B cell (primary cell): ENCODE data around the gene BCL11A. TPM values are rescaled to one million over a fixed set of nuclear protein-coding genes. Genes with fewer than 3 reads are reported as not detected.

ENCODE experiments used
- ATAC-seq: fragments of 200-7000 bp; cut with Tn5 transposase; one replicate; pipeline ENCODE4 v1.10.0; 2021; ENCODE audit warnings: low read depth, mild to moderate bottlenecking, moderate number of reproducible peaks, moderate library complexity
- CTCF ChIA-PET: fragments of 350-600 bp; sonication (Branson Sonifier 250); formaldehyde crosslinking; loops from one replicate; lab custom pipeline; 2021; ENCODE audit warnings: antibody characterized with exemption, inconsistent platforms; lab: Charles Lee
- POLR2A ChIA-PET: fragments of 350-600 bp; sonication (Branson Sonifier 250); formaldehyde crosslinking; loops from one replicate; lab custom pipeline; 2021; ENCODE audit warnings: antibody characterized with exemption; lab: Charles Lee
- DNase-seq: peaks from one replicate; pipeline ENCODE4 v3.0.0; 2013
- H2AFZ ChIP-seq: 2 replicates; pipeline ENCODE4 v1.6.1; 2012; ENCODE audit warnings: mild to moderate bottlenecking, low read depth, low read length; ENCODE audit not compliant: insufficient read depth, poor library complexity, severe bottlenecking
- H3K27ac ChIP-seq, 2 donors: 1 replicate in 1 of 2; 2 replicates in 1 of 2; pipeline ENCODE4 v1.5.1; 2012 to 2013; ENCODE audit warnings: low read length in 2 of 2, mild to moderate bottlenecking in 2 of 2, moderate library complexity in 1 of 2
- H3K27me3 ChIP-seq, 4 experiments: fragments of 200-600 bp in 1 of 4; sonication (generic) in 1 of 4; replicated peaks in 1 of 4; 1 replicate in 2 of 4; 2 replicates in 2 of 4; pipeline versions ENCODE4 v1.6.1 to v1.7.0; 2013 to 2016; ENCODE audit warnings: low read length in 3 of 4, mild to moderate bottlenecking in 2 of 4, mixed read lengths in 1 of 4, moderate library complexity in 1 of 4; ENCODE audit not compliant: insufficient read depth in 4 of 4, control insufficient read depth in 3 of 4; ENCODE audit errors: control extremely low read depth in 1 of 4
- H3K36me3 ChIP-seq, 2 experiments: replicated peaks in 1 of 2; 1 replicate in 1 of 2; 2 replicates in 1 of 2; pipeline versions ENCODE4 v1.6.1 to v1.7.1; 2013; ENCODE audit warnings: low read length in 1 of 2; ENCODE audit not compliant: insufficient read depth in 2 of 2, control insufficient read depth in 1 of 2; ENCODE audit errors: control extremely low read depth in 1 of 2, extremely low read depth in 1 of 2
- H3K4me1 ChIP-seq, 2 donors: fragments of 200-600 bp in 1 of 2; sonication (generic) in 1 of 2; 1 replicate in 1 of 2; 2 replicates in 1 of 2; pipeline versions ENCODE4 v1.5.1 to v1.6.1; 2013 to 2017; ENCODE audit warnings: low read length in 2 of 2; ENCODE audit not compliant: control insufficient read depth in 2 of 2, insufficient read depth in 2 of 2
- H3K4me2 ChIP-seq: replicated peaks from 2 replicates; pipeline ENCODE3; 2012; ENCODE audit warnings: mild to moderate bottlenecking, low read depth, low read length; ENCODE audit not compliant: poor library complexity, severe bottlenecking
- H3K4me3 ChIP-seq, 5 experiments: fragments of 200-600 bp in 1 of 5; sonication (generic) in 1 of 5; 1 replicate in 3 of 5; 2 replicates in 2 of 5; pipeline versions ENCODE4 v1.5.1 to v1.7.0; 2011 to 2016; ENCODE audit warnings: low read length in 4 of 5, mild to moderate bottlenecking in 4 of 5, low read depth in 2 of 5, control low read depth in 1 of 5, moderate library complexity in 1 of 5; ENCODE audit not compliant: insufficient read depth in 1 of 5; ENCODE audit errors: control extremely low read depth in 1 of 5, extremely low read depth in 1 of 5
- H3K79me2 ChIP-seq: fragments of 200-600 bp; sonication (generic); one replicate; pipeline ENCODE4 v1.6.0; 2016; ENCODE audit warnings: low read length; ENCODE audit not compliant: control insufficient read depth, insufficient read depth
- H3K9ac ChIP-seq: fragments of 200-600 bp; sonication (generic); 2 replicates; pipeline ENCODE4 v1.6.1; 2017; ENCODE audit warnings: mild to moderate bottlenecking, low read length, moderate library complexity
- H3K9me3 ChIP-seq, 3 donors: one replicate each; pipeline versions ENCODE4 v1.6.1 to v1.7.1; 2013; ENCODE audit warnings: low read length in 2 of 3; ENCODE audit not compliant: control insufficient read depth in 2 of 3, insufficient read depth in 1 of 3; ENCODE audit errors: control extremely low read depth in 1 of 3
- H4K20me1 ChIP-seq: 2 replicates; pipeline ENCODE4 v1.6.0; 2012; ENCODE audit warnings: mild to moderate bottlenecking, low read length; ENCODE audit not compliant: insufficient read depth, control insufficient read depth, poor library complexity, severe bottlenecking
- H3K27ac Mint-ChIP-seq: one replicate; pipeline ENCODE4 v1.8.0; 2021; ENCODE audit warnings: mixed read lengths
- H3K27me3 Mint-ChIP-seq: one replicate; pipeline ENCODE4 v1.8.0; 2021; ENCODE audit warnings: mixed read lengths
- H3K4me1 Mint-ChIP-seq: one replicate; pipeline ENCODE4 v1.8.0; 2021; ENCODE audit warnings: mixed read lengths
- H3K4me3 Mint-ChIP-seq: one replicate; pipeline ENCODE4 v1.8.0; 2021; ENCODE audit warnings: mixed read lengths
- H3K9me3 Mint-ChIP-seq: one replicate; pipeline ENCODE4 v1.8.0; 2022; ENCODE audit warnings: mixed read lengths; ENCODE audit not compliant: insufficient read depth
- CTCF ChIP-seq: fragments of 200-600 bp; IDR thresholded peaks from one replicate; pipeline ENCODE4 v1.8.0; 2022; ENCODE audit warnings: antibody characterized with exemption, mild to moderate bottlenecking
- EZH2 ChIP-seq: IDR thresholded peaks from 2 replicates; pipeline ENCODE4 v1.6.1; 2012; ENCODE audit warnings: borderline replicate concordance, low read depth, mild to moderate bottlenecking, moderate library complexity, low read length; ENCODE audit not compliant: insufficient read depth, poor library complexity, severe bottlenecking
- WGBS: methylation state at CpG from one replicate; pipeline ENCODE4 v1.1.5; 2013; ENCODE audit warnings: missing lambda C conversion rate; ENCODE audit not compliant: insufficient coverage; 5-methylcytosine and 5-hydroxymethylcytosine counted together
- intact Hi-C: fragments of 100-400 bp; cut with micrococcal nuclease; formaldehyde crosslinking; loops from one replicate; pipeline ENCODE4 v1.10.0; 2022
- polyA plus RNA-seq: library from polyadenylated mRNA; depleted of rRNA; stranded (reverse); fragments of >200 nt; gene quantifications from 2 replicates; pipeline ENCODE4 v1.2.3, GENCODE V29; 2012
- total RNA-seq, 2 donors: library from RNA; stranded (reverse); fragments of 120-200 nt in 1 of 2; gene quantifications; 1 replicate in 1 of 2; 2 replicates in 1 of 2; pipeline versions ENCODE4 v1.2.3 to v1.2.4, GENCODE V29; 2013 to 2022

BCL11A gene
- total and polyA plus RNA-seq, 2 donors (not counting 1 experiment from before 2014, with no cell fraction given): 81.8 to 383 TPM

GRCh38 chr2:60446413-60447267, 106.8 kb downstream of the BCL11A start:
- peak overlapping the region; percentile 62 for H3K4me2 ChIP-seq
- peaks cover 52% of the 10 kb centered on the region for H3K79me2 ChIP-seq
- peak overlapping the region; percentile 43 for H2AFZ ChIP-seq
- intact Hi-C loops: loop anchor here (1.0 to 5.0 kb wide), 5 partner anchors 7 to 129 kb away; no protein-coding TSS in a partner anchor
- H3K36me3 ChIP-seq: peaks cover 0 to 1% of the 10 kb centered on the region in 2 experiments
- peak overlapping the region; percentile 77 for H3K4me3 Mint-ChIP-seq
- H3K4me1 Mint-ChIP-seq: peaks cover 84% of the 10 kb centered on the region
- ChIA-PET CTCF (interaction anchor here (0.6 to 4.3 kb wide), 20 partner anchors 9 to 1361 kb away, joined by 3 to 28 read pairs (median 4); partner anchors contain the start of gene BCL11A), POLR2A (interaction anchor here (0.6 to 1.4 kb wide), 11 partner anchors 55 to 109 kb away, joined by 3 to 8 read pairs (median 3); no protein-coding TSS in a partner anchor)
- no peaks in the 10 kb centered on the region for H3K9me3 Mint-ChIP-seq
- H3K4me3 ChIP-seq: peak overlapping the region in 4 of 5 experiments; percentile 7 to 32 (median 28)
- H4K20me1 ChIP-seq: no peaks in the 10 kb centered on the region
- H3K27me3 Mint-ChIP-seq: no peaks in the 10 kb centered on the region
- 5% methylated on average over 4 of the region's 8 CpGs for WGBS
- H3K9ac ChIP-seq: peak overlapping the region; percentile 33
- TF ChIP-seq CTCF (no peak), EZH2 (no peak)
- ATAC-seq (peak; percentile 72), DNase-seq (peak; percentile 83)
- peak overlapping the region; percentile 97 for H3K27ac Mint-ChIP-seq
- peak overlapping the region; percentile 88 to 99 for H3K27ac ChIP-seq
- H3K9me3 ChIP-seq: peaks cover 0 to 6% (median 3%) of the 10 kb centered on the region in 3 donors
- H3K4me1 ChIP-seq: peaks cover 85 to 87% of the 10 kb centered on the region in 2 donors
- H3K27me3 ChIP-seq: no peaks in the 10 kb centered on the region
